Nucleus accumbens (tissue), 56 donors: ENCODE data around the gene PRDM5.
A peak's percentile ranks its signal among the peaks of the same experiment; 100 is the strongest.

Experiments used
- DNase-seq, 56 donors: peaks; one replicate each; lab custom pipeline; 2025; lab: John Stamatoyannopoulos, UW

The PRDM5 gene

GRCh38 chr4:120826853-120827252, 95.7 kb downstream of the PRDM5 start:
- no peak for DNase-seq

DNA sequence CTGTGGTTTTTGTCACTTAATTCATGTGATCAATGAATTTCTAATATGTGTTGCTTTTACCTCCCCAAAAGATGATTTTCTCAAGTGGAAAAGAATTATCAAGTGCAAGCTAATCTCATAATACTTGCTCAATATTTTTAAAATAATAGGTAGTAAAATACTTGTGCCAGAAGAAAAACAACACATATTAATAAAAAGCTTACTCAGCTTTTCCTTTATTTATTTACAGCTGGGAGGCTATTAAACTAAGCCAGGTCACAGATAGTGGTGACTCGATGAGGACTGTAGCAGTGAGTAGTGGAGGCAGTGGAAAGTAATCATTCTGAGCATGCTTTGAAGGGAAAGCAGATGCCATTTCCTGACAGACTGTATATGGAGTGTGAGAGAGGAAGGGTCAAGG, 96.1 kb downstream of the PRDM5 start:
- DNase-seq: no peak

DNA sequence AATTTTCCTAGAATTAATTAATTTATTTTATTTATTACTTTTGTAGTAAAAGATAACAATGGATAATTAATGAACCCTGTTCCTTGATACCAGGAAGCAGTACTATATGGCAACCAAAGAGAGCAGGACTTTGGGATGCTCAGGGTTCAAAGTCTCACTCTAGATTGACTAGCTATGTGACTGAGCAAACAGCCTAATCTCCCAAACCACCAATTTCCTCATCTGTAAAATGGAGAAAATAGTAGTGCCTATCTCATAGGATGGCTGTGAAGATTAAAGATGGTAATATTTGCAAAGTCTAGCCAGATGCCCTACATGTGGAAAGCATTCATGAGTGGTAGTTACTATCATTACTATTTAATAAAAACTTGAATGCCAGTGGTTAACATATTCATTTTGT, 97.6 kb downstream of the PRDM5 start:
- DNase-seq: no peak

GRCh38 chr4:120821977-120822376, 100.5 kb downstream of the PRDM5 start:
- DNase-seq: peak in 13 of 56 donors; percentile 3 to 56 (median 24)

DNA sequence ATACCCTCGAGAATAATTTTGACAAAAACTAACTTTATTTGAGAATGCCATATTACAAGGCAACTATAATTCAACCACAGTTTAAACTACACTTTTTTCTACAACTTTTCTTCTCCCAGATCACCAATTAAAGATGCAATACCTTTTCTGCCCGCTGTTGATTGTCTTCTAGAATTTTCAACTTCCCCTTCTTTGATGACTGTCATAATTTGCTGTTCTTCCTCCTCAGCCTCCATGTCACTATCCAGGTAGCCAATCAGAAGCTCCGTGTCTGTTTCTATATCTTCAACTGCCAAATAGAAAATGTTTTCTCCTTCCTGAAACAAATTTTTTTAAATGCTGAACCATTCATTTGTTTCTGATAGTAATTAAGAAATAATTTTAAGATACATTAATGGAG, 101.5 kb downstream of the PRDM5 start:
- DNase-seq: no peak

DNA sequence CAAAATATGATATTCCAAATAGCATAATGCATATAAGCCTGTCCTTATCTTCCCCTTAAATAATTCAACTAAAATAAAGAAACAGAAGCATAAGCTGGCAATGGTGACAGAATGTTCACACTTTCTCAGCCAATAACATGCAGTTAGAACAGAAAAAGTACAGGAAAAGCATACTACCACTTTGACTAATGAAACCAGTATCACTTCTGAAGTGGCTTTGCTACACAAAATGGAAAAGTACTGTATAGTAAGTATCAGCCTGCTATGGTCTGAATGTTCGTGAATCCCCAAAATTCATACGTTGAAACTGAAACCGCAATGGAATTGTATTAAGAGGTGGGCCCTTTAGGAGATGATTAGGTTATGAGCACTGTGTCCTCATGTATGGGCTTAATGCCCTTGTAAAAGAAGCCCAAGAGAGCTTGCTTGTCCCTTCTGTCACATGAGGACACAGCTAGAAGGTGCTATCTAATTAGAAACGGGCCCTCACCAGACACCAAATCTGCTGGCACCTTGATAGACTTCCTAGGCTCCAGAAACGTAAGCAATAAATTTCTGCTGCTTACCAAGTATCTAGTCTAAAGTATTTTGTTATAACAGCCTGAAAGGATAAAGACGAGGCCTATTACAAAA, 102.6 kb downstream of the PRDM5 start:
- DNase-seq: no peak

GRCh38 chr4:120816296-120816965, 106.1 kb downstream of the PRDM5 start:
- DNase-seq: no peak

- DNase-seq: no peak
Observed at GRCh38 chr4:120815361-120815760, 107.2 kb downstream of the PRDM5 start.

DNA sequence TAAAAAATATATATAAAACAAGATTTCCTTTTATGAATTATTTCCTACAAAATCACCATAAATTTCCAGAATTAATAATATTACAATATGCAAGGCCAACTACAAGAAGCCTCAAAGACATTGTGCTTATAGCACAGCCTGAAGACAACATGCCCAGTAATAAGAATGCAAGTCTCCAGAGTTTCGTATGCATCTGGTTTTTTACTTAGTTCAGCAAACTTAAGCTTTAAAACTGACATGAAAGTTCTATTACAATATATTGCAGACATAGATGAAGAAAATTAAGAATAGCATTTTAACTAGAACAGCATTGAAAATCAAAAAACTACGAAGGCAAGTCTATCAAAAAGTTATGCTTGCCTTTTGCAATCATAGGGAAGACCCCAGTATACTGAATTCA, 107.6 kb downstream of the PRDM5 start:
- DNase-seq: no peak

DNA sequence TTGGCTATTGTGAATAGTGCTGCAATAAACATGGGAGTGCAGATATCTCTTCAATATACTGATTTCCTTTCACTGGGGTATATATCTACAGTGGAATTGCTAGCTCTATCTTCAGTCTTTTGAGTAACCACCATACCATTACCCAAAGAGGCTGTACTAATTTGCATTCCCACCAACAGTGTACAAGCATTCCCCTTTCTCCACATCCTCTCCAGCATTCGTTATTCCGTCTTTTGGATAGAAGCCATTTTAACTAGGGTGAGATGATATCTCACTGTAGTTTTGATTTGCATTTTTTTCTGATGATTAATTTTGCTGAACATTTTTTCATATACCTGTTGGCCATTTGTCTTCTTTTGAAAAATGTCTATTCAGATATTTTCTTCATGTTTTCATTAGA, 110.3 kb downstream of the PRDM5 start:
- no peak for DNase-seq

- no peak for DNase-seq
Observed at GRCh38 chr4:120809518-120809917, 113.0 kb downstream of the PRDM5 start.

- no peak for DNase-seq
Observed at GRCh38 chr4:120808475-120809141, 113.9 kb downstream of the PRDM5 start.

DNA sequence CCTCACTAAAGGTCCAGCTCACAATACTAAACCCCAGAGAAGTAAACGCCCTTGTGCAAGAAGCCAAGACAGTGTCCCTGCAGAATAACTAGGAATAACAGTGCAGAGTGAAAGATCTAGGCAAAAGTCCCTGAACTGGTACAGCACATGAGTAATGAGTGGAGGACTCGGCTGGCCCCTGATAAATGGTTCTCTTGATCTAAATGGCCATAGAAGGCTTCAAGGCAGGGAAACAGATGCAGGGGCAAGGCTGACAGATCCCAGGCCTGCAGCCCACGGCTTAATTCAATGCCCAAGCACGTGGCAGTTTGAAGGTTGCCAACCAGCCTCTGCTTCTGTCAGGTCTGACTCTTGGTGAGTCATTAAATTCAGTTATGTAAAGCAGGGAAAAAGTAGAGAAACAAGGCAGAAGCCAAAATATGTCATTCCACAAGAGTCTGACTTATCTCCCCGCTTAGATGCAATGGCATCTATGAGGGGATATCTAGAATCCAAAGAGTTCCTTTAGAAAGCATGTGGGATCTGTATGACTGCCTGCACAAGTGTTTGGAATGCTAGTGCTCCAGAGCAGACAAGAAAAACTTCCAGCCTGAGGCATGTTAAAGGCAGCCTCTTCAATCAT, 121.3 kb downstream of the PRDM5 start:
- DNase-seq: peak in 30 of 56 donors; percentile 1 to 53 (median 20)

GRCh38 chr4:120798570-120798969, 124.0 kb downstream of the PRDM5 start:
- DNase-seq: no peak

- no peak for DNase-seq
Observed at GRCh38 chr4:120796271-120796670, 126.3 kb downstream of the PRDM5 start.

DNA sequence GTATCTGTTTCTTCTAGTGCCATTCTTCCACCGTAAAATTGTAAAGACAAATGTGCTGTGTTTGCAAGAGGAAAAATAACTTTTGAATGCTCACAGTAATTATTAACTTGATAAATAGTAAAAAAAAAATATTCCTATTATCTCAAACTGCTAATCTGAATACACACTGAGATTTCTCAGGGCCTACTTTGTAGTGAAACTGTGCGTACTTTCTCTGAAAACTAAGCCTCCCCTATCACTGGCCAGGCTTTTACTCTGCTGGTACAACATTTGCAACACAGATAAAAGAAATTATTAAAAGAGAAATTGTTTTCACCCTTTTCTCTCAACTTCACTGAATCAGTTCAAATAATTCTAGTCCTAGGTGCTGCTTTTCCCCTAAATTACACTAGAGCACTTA, 137.3 kb downstream of the PRDM5 start:
- no peak for DNase-seq

DNA sequence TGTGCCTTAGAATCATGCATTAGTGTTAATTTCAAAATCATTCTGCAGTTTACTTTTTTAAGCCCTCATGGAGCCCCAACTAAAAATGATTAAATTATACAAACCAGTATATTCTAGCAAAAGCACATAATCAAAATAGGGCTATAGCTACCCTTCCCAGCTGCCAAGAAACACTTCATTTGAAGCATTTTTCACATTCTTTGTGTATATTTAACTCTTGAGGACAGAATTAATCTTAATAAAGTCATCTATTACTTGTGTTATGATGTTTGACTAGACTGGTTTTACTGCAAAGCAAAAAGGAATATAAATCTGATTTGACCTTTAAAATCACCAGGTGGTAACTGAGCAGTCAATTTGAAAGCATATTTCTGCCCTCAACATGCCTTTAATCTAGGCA, 145.1 kb downstream of the PRDM5 start:
- no peak for DNase-seq

- DNase-seq: no peak
Observed at GRCh38 chr4:120775431-120775830, 147.1 kb downstream of the PRDM5 start.

DNA sequence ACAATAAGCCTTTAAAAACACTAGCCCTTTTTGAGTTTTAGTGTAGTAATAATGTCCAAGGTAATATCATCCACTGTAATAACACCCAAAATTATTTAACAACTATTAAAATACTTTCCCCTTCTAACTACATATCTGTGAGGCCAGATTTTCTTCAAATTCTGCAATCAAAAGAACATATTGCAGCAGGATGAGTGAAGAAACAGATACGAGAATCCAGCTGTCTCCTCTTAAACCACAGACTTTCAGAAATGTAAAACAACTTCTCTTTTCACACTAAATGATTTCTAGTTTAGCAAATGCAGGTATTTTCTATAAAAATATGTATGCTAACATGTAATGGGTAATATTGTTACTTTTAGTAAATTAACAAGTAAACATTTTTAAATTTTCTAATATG, 148.9 kb downstream of the PRDM5 start:
- DNase-seq: no peak

GRCh38 chr4:120771907-120772306, 150.6 kb downstream of the PRDM5 start:
- DNase-seq: no peak

GRCh38 chr4:120770897-120771296, 151.6 kb downstream of the PRDM5 start:
- DNase-seq: no peak

GRCh38 chr4:120769227-120769626, 153.3 kb downstream of the PRDM5 start:
- no peak for DNase-seq
